SU-DHL-6 (cell line): Measurements from ENCODE around the gene STIM2.

Source experiments
- H2AFZ ChIP-seq: fragments of 200-600 bp; sonication (generic); 2 replicates; pipeline ENCODE4 v1.6.1; 2014; ENCODE audit warnings: low read depth, mild to moderate bottlenecking, moderate library complexity, mixed read lengths, antibody characterized with exemption, low read length; ENCODE audit not compliant: severe bottlenecking
- H3F3A ChIP-seq: fragments of 200-600 bp; shearing (Covaris generic); 2 replicates; pipeline ENCODE4 v1.6.0; 2016; ENCODE audit warnings: antibody characterized with exemption, mild to moderate bottlenecking; ENCODE audit not compliant: insufficient read depth
- H3K27ac ChIP-seq: fragments of 200-600 bp; sonication (generic); 2 replicates; pipeline ENCODE4 v1.5.1; 2016; ENCODE audit warnings: low read depth, mild to moderate bottlenecking, low read length, moderate library complexity, mixed read lengths
- H3K27me3 ChIP-seq: fragments of 200-600 bp; sonication (generic), shearing (Covaris generic); 2 replicates; pipeline ENCODE4 v1.6.0; 2014; ENCODE audit warnings: mild to moderate bottlenecking, low read length
- H3K36me3 ChIP-seq: fragments of 200-600 bp; sonication (generic); 2 replicates; pipeline ENCODE4 v1.6.1; 2014; ENCODE audit warnings: mild to moderate bottlenecking, low read length, mixed read lengths
- H3K4me2 ChIP-seq: fragments of 300-600, 200-600 bp; shearing (Covaris generic), sonication (generic); 2 replicates; pipeline ENCODE4 v1.6.0; 2014; ENCODE audit warnings: low read length, low read depth, mild to moderate bottlenecking; ENCODE audit not compliant: poor library complexity, severe bottlenecking
- H3K4me3 ChIP-seq: fragments of 200-600 bp; sonication (generic); 2 replicates; pipeline ENCODE4 v1.5.1; 2014; ENCODE audit warnings: antibody characterized with exemption, low read length, mild to moderate bottlenecking, mixed read lengths; ENCODE audit not compliant: insufficient read depth, poor library complexity, severe bottlenecking
- H3K79me2 ChIP-seq: fragments of 200-600 bp; sonication (generic); 2 replicates; pipeline ENCODE4 v1.6.1; 2014; ENCODE audit warnings: mild to moderate bottlenecking, low read length, moderate library complexity; ENCODE audit not compliant: insufficient read depth
- H3K9ac ChIP-seq: fragments of 200-600 bp; sonication (generic); 2 replicates; pipeline ENCODE4 v1.7.0; 2014; ENCODE audit warnings: mild to moderate bottlenecking, low read length
- H3K9me2 ChIP-seq: fragments of 200-600 bp; sonication (generic); replicated peaks from 2 replicates; pipeline ENCODE4 v1.6.1; 2014; ENCODE audit warnings: low read length; ENCODE audit not compliant: insufficient read depth
- H3K9me3 ChIP-seq: fragments of 200-600 bp; sonication (generic); 2 replicates; pipeline ENCODE4 v1.6.1; 2014; ENCODE audit warnings: low read length, mixed read lengths; ENCODE audit not compliant: insufficient read depth
- H4K20me1 ChIP-seq: fragments of 200-600 bp; sonication (generic); 2 replicates; pipeline ENCODE4 v1.6.1; 2014; ENCODE audit warnings: low read depth, mild to moderate bottlenecking, antibody characterized with exemption, low read length, moderate library complexity, mixed read lengths
- EZH2phosphoT487 ChIP-seq: fragments of 200-600 bp; sonication (generic), shearing (Covaris generic); conservative IDR thresholded peaks from 2 replicates; pipeline ENCODE4 v1.6.1; 2018; ENCODE audit warnings: mild to moderate bottlenecking, antibody characterized with exemption, low read length, moderate library complexity, mixed read lengths
- TF ChIP-seq, protein P1 (sequence below): fragments of 200-600 bp; sonication (generic); IDR thresholded peaks from one replicate; pipeline ENCODE4 v1.5.1; 2017; ENCODE audit warnings: antibody characterized with exemption, mild to moderate bottlenecking, low read length, moderate library complexity; ENCODE audit not compliant: insufficient read depth, poor library complexity, severe bottlenecking

Gene STIM2

DNA sequence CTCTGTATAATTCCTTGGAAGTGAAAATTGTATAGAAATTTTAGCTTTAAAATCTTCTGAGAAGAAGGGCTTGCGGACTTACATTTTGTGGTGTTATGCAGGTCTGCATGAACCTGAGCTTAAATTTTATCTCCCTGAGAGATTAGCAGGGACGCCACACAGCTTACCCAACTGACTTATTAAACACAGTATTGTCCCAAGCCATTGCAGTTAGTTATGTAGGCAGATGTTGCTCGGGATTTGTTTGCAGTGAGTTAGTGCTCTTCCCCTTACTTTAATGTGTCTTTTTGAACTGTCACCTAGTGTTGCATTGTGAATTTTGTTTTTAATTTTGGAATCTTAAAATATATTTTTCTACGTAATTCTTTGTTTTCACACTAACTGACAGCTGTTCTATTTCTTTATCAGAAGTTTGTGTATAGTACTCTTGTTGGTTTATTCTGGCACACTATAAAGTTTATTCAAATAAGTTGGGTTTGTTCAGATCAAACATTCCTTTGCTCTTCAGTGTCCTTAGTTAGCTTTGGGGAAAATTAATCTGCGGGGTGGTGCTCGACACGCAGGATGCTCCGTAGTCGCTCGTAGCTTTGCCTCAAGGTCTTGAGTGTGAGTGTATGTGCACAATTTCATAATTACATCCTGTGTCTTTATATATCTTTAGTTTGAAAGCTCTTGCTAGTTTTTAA lies 145.4 kb downstream of the STIM2 start:
- Histone ChIP-seq H3K4me3 (no peak overlapping the region), H3K79me2 (peaks cover 21% of the 10 kb centered on the region), H3K27ac (peak overlapping the region; percentile 82), H3F3A (peaks cover 45% of the 10 kb centered on the region), H3K9me2 (no peaks in the 10 kb centered on the region), H3K4me2 (peak overlapping the region; percentile 58), H2AFZ (no peak overlapping the region), H3K9ac (peak overlapping the region; percentile 2), H3K9me3 (no peaks in the 10 kb centered on the region), H4K20me1 (no peaks in the 10 kb centered on the region), H3K27me3 (no peaks in the 10 kb centered on the region), H3K36me3 (peaks cover 42% of the 10 kb centered on the region)
- TF ChIP-seq, protein P1, sequence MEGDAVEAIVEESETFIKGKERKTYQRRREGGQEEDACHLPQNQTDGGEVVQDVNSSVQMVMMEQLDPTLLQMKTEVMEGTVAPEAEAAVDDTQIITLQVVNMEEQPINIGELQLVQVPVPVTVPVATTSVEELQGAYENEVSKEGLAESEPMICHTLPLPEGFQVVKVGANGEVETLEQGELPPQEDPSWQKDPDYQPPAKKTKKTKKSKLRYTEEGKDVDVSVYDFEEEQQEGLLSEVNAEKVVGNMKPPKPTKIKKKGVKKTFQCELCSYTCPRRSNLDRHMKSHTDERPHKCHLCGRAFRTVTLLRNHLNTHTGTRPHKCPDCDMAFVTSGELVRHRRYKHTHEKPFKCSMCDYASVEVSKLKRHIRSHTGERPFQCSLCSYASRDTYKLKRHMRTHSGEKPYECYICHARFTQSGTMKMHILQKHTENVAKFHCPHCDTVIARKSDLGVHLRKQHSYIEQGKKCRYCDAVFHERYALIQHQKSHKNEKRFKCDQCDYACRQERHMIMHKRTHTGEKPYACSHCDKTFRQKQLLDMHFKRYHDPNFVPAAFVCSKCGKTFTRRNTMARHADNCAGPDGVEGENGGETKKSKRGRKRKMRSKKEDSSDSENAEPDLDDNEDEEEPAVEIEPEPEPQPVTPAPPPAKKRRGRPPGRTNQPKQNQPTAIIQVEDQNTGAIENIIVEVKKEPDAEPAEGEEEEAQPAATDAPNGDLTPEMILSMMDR: no peak
- no peak for TF ChIP-seq EZH2phosphoT487

DNA sequence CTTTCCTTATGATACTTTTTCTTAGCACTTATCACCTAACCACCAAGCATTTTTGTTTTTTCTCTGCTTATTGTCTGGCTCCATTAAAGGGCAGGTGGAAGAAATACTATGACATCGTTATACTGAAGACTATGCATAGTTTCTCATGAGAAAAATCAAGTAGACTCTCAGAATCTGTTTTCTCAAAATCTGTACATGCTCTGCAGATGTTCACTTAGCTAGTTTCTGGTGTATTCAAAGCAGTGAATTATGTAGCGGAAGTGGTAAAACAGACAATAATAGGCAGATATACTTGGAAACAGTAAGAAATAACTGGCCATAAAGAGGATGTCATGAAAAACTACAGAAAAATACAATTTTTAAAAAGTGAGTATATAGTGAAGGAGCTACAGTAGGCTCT lies 146.0 kb downstream of the STIM2 start:
- Histone ChIP-seq H2AFZ (no peak overlapping the region), H3K27me3 (no peaks in the 10 kb centered on the region), H3K79me2 (peaks cover 20% of the 10 kb centered on the region; the same call in 1 of the 2 replicates), H3K4me3 (no peak overlapping the region), H3K36me3 (peaks cover 48% of the 10 kb centered on the region), H4K20me1 (0 out of 2 replicates have a peak, but pooled peaks cover 5% of the 10 kb centered on the region), H3K9ac (peak overlapping the region; percentile 2), H3K9me2 (no peaks in the 10 kb centered on the region), H3K4me2 (peak overlapping the region; percentile 58), H3F3A (peaks cover 47% of the 10 kb centered on the region), H3K27ac (peak overlapping the region; percentile 82), H3K9me3 (no peaks in the 10 kb centered on the region)
- TF ChIP-seq EZH2phosphoT487: no peak
- TF ChIP-seq, protein P1: no peak

DNA sequence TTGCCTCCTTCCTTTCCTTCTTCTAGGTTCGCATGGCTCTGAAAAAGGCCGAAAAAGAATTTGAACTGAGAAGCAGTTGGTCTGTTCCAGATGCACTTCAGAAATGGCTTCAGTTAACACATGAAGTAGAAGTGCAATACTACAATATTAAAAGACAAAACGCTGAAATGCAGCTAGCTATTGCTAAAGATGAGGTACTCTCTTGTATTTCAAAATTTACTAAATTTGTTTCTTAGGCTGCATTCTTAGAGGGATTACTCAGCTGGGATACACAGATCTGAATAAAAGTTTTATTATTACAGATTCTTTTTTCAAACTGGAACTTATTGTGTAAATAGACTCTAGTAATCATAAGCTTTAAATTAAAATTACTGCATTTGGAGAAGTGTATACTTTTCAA lies 146.9 kb downstream of the STIM2 start:
- peaks cover 23% of the 10 kb centered on the region; the same call in 1 of the 2 replicates for H3K79me2 ChIP-seq
- no peaks in the 10 kb centered on the region for H3K9me3 ChIP-seq
- H3K27me3 ChIP-seq: no peaks in the 10 kb centered on the region
- H3K27ac ChIP-seq: peak overlapping the region; percentile 82
- H3F3A ChIP-seq: peaks cover 47% of the 10 kb centered on the region
- H3K36me3 ChIP-seq: peaks cover 49% of the 10 kb centered on the region
- no peak overlapping the region for H3K4me3 ChIP-seq
- H3K4me2 ChIP-seq: peak overlapping the region; percentile 58
- TF ChIP-seq, protein P1: no peak
- no peak for TF ChIP-seq EZH2phosphoT487
- H4K20me1 ChIP-seq: 0 out of 2 replicates have a peak, but pooled peaks cover 5% of the 10 kb centered on the region
- no peak overlapping the region for H2AFZ ChIP-seq
- no peak overlapping the region for H3K9ac ChIP-seq
- no peaks in the 10 kb centered on the region for H3K9me2 ChIP-seq
